Lung (tissue), 12 donors: ENCODE measurements around the gene AOC2. TPM values are rescaled to one million over a fixed set of nuclear protein-coding genes. Genes with fewer than 3 reads are reported as not detected.
A peak's percentile ranks its signal among the peaks of the same experiment; 100 is the strongest.

Experiments
- ATAC-seq: fragments of 200-7000 bp; cut with Tn5 transposase; one replicate; pipeline ENCODE4 v1.9.1; 2020; ENCODE audit warnings: moderate number of reproducible peaks; ENCODE audit not compliant: insufficient read depth, low FRiP score
- DNase-seq, 3 donors: peaks; one replicate each; pipeline ENCODE4 v3.0.0-alpha.2; 2013 to 2017
- H3K27ac ChIP-seq, 2 donors: one replicate each; pipeline ENCODE4 v1.5.1; 2013; ENCODE audit warnings: mild to moderate bottlenecking in 2 of 2, moderate library complexity in 2 of 2, control low read depth in 1 of 2, inconsistent platforms in 1 of 2, low read depth in 1 of 2, low read length in 1 of 2
- H3K27me3 ChIP-seq, 3 donors: one replicate each; pipeline ENCODE4 v1.5.1; 2013; ENCODE audit warnings: low read length in 2 of 3; ENCODE audit not compliant: control insufficient read depth in 3 of 3, insufficient read depth in 3 of 3
- H3K36me3 ChIP-seq, 4 donors: one replicate each; pipeline ENCODE4 v1.5.1; 2013; ENCODE audit warnings: low read length in 4 of 4, mild to moderate bottlenecking in 1 of 4, moderate library complexity in 1 of 4; ENCODE audit not compliant: control insufficient read depth in 4 of 4, insufficient read depth in 4 of 4
- H3K4me1 ChIP-seq, 5 donors: one replicate each; pipeline ENCODE4 v1.5.1; 2013; ENCODE audit warnings: low read length in 5 of 5, mild to moderate bottlenecking in 2 of 5, moderate library complexity in 1 of 5; ENCODE audit not compliant: control insufficient read depth in 5 of 5, insufficient read depth in 5 of 5
- H3K4me3 ChIP-seq: one replicate; pipeline ENCODE4 v1.5.1; 2013; ENCODE audit warnings: mild to moderate bottlenecking, control low read depth, moderate library complexity
- H3K9ac ChIP-seq, 2 donors: one replicate each; pipeline ENCODE4 v1.5.1; 2013; ENCODE audit warnings: low read length in 2 of 2, control low read depth in 1 of 2; ENCODE audit not compliant: insufficient read depth in 1 of 2
- H3K9me3 ChIP-seq, 4 donors: one replicate each; pipeline ENCODE4 v1.5.1; 2013; ENCODE audit warnings: low read length in 3 of 4, mild to moderate bottlenecking in 1 of 4, moderate library complexity in 1 of 4; ENCODE audit not compliant: control insufficient read depth in 4 of 4, insufficient read depth in 3 of 4
- CTCF ChIP-seq: IDR thresholded peaks from 2 replicates; pipeline ENCODE4 v1.5.1; 2012; ENCODE audit warnings: mild to moderate bottlenecking; ENCODE audit errors: control extremely low read depth, extremely low read depth
- WGBS, 2 donors: extraction: QIAGEN DNeasy Blood & Tissue Kit; methylation state at CpG; one replicate each; pipeline ENCODE4 v1.1.7; 2013; 5-methylcytosine and 5-hydroxymethylcytosine counted together
- polyA plus RNA-seq, 2 donors: library from polyadenylated mRNA; stranded (reverse); fragments of 200-250 nt; gene quantifications; one replicate each; pipeline ENCODE4 v1.2.1, GENCODE V29; 2013
- total RNA-seq, 2 donors: library from RNA; depleted of rRNA in 1 of 2; stranded (reverse); fragments of >200 nt in 1 of 2; gene quantifications; one replicate each; pipeline ENCODE4 v1.2.1, GENCODE V29; 2014 to 2021
- donor health status: control.
- donor health status: control.
- donor health status: Bipolar disorder and iron deficiency.
- donor health status: healthy.
- donor health status: DM: yes; HTN: yes; CAD: no.

Gene AOC2
- total and polyA plus RNA-seq, 4 donors: 1.5 to 2.4 (median 1.6) TPM

GRCh38 chr17:42893359-42893758 is 49.0 kb downstream of the AOC2 start:
- WGBS, 2 donors: 10 to 17% methylated on average over 4 of the region's 4 CpGs
- TF ChIP-seq CTCF: no peak
- peaks cover 7 to 39% (median 14%) of the 10 kb centered on the region in 5 donors for H3K4me1 ChIP-seq
- peak overlapping the region in 1 of 2 donors; percentile 46 for H3K27ac ChIP-seq
- H3K27me3 ChIP-seq: no peaks in the 10 kb centered on the region
- ATAC-seq (peak; percentile 21), DNase-seq (peak in 2 of 3 donors; percentile 69)
- H3K36me3 ChIP-seq: no peaks in the 10 kb centered on the region
- H3K4me3 ChIP-seq: no peak overlapping the region
- peak overlapping the region in 1 of 2 donors; percentile 67 for H3K9ac ChIP-seq
- no peaks in the 10 kb centered on the region for H3K9me3 ChIP-seq

- H3K4me3 ChIP-seq: no peak overlapping the region
- 68 to 91% methylated on average over 12 of the region's 12 CpGs for WGBS, 2 donors
- no peaks in the 10 kb centered on the region for H3K27me3 ChIP-seq
- no peak for DNase-seq
- no peaks in the 10 kb centered on the region for H3K9me3 ChIP-seq
- H3K9ac ChIP-seq: peak overlapping the region in 1 of 2 donors; percentile 19
- TF ChIP-seq CTCF: no peak
- no peaks in the 10 kb centered on the region for H3K36me3 ChIP-seq
- ATAC-seq: no peak
- H3K27ac ChIP-seq: peak overlapping the region in 1 of 2 donors; percentile 67
- H3K4me1 ChIP-seq: peaks cover 7 to 39% (median 14%) of the 10 kb centered on the region in 5 donors
Observed at GRCh38 chr17:42894283-42895184, 50.2 kb downstream of the AOC2 start.

GRCh38 chr17:42895185-42895555 is 50.8 kb downstream of the AOC2 start:
- H3K36me3 ChIP-seq: no peaks in the 10 kb centered on the region
- DNase-seq (peak; percentile 32 to 72 (median 51)), ATAC-seq (peak; percentile 44)
- no peak for TF ChIP-seq CTCF
- H3K4me3 ChIP-seq: no peak overlapping the region
- no peak overlapping the region for H3K27ac ChIP-seq
- H3K9ac ChIP-seq: no peak overlapping the region
- H3K4me1 ChIP-seq: peaks cover 7 to 39% (median 14%) of the 10 kb centered on the region in 5 donors
- no peaks in the 10 kb centered on the region for H3K9me3 ChIP-seq
- H3K27me3 ChIP-seq: no peaks in the 10 kb centered on the region
- WGBS, 2 donors: 18 to 25% methylated on average over 2 of the region's 2 CpGs
